Endothelial cell of umbilical vein (primary cell): ENCODE results near the gene KLHDC4. TPM values are rescaled to one million over a fixed set of nuclear protein-coding genes. Genes with fewer than 3 reads are reported as not detected.

ENCODE experiments used
- BruUV-seq: library from RNA; stranded (reverse); fragments of 400-500 nt; replicated peaks from 2 replicates; lab custom pipeline; 2021; lab: Mats Ljungman, UMichigan
- CTCF ChIA-PET: fragments of 300-600, 350-600 bp; sonication (Branson Sonifier 250); formaldehyde crosslinking; loops from one replicate; lab custom pipeline; 2021; ENCODE audit warnings: antibody characterized with exemption, inconsistent platforms; lab: Charles Lee
- POLR2A ChIA-PET: fragments of 300-600, 350-600 bp; sonication (Branson Sonifier 250); formaldehyde crosslinking; loops from one replicate; lab custom pipeline; 2021; ENCODE audit warnings: antibody characterized with exemption, inconsistent platforms; lab: Charles Lee
- DNase-seq: peaks from one replicate; pipeline ENCODE4 v3.0.0-alpha.2; 2011; ENCODE audit warnings: low read depth, low spot score
- FAIRE-seq: peaks from 2 replicates; lab custom pipeline; 2011; peaks lifted over from hg19 to GRCh38; lab: Jason Lieb, UNC
- H2AFZ ChIP-seq: 2 replicates; pipeline ENCODE4 v1.6.0; 2012; ENCODE audit warnings: low read depth, low read length, control low read depth, inconsistent platforms
- H3K27ac ChIP-seq: 2 replicates; pipeline ENCODE4 v1.5.1; 2011; ENCODE audit warnings: low read depth, mild to moderate bottlenecking, control low read depth, low read length, moderate library complexity; ENCODE audit not compliant: insufficient read depth
- H3K27me3 ChIP-seq, 2 experiments: 2 replicates each; pipeline versions ENCODE4 v1.6.0 to v1.6.1; 2011; ENCODE audit warnings: low read length in 2 of 2, mixed read lengths in 1 of 2; ENCODE audit not compliant: control insufficient read depth in 2 of 2, insufficient read depth in 2 of 2
- H3K36me3 ChIP-seq, 2 experiments: 2 replicates in 1 of 2; 3 replicates in 1 of 2; pipeline ENCODE4 v1.5.1; 2011; ENCODE audit warnings: low read length in 2 of 2, mild to moderate bottlenecking in 1 of 2, moderate library complexity in 1 of 2; ENCODE audit not compliant: control insufficient read depth in 2 of 2, insufficient read depth in 2 of 2; ENCODE audit errors: extremely low read depth in 1 of 2
- H3K4me1 ChIP-seq: 3 replicates; pipeline ENCODE4 v1.5.1; 2011; ENCODE audit warnings: mild to moderate bottlenecking, low read length; ENCODE audit not compliant: control insufficient read depth, insufficient read depth; ENCODE audit errors: extremely low read depth
- H3K4me2 ChIP-seq: 2 replicates; pipeline ENCODE4 v1.6.1; 2011; ENCODE audit warnings: low read length, control low read depth, mixed read lengths; ENCODE audit not compliant: insufficient read depth
- H3K4me3 ChIP-seq, 3 experiments: fragments of 200-600 bp in 1 of 3; sonication (generic), shearing (Covaris generic) in 1 of 3; replicated peaks in 1 of 3; 2 replicates each; pipeline ENCODE4 v1.5.1; 2011 to 2016; ENCODE audit warnings: control low read depth in 3 of 3, low read length in 3 of 3, mild to moderate bottlenecking in 2 of 3, inconsistent platforms in 1 of 3, low read depth in 1 of 3, moderate library complexity in 1 of 3; ENCODE audit not compliant: insufficient read depth in 1 of 3
- H3K79me2 ChIP-seq: 2 replicates; pipeline ENCODE4 v1.6.0; 2012; ENCODE audit warnings: low read length, inconsistent platforms; ENCODE audit not compliant: control insufficient read depth, insufficient read depth
- H3K9ac ChIP-seq: replicated peaks from 2 replicates; pipeline ENCODE3; 2011; ENCODE audit warnings: low read length, control low read depth; ENCODE audit not compliant: insufficient read depth; ENCODE audit errors: extremely low read depth
- H3K9me1 ChIP-seq: replicated peaks from 3 replicates; pipeline ENCODE4 v1.6.0; 2011; ENCODE audit warnings: mild to moderate bottlenecking, low read length; ENCODE audit not compliant: control insufficient read depth, insufficient read depth; ENCODE audit errors: extremely low read depth
- H3K9me3 ChIP-seq: replicated peaks from 2 replicates; pipeline ENCODE4 v1.5.1; 2012; ENCODE audit warnings: low read length, inconsistent platforms; ENCODE audit not compliant: control insufficient read depth, insufficient read depth
- H4K20me1 ChIP-seq: replicated peaks from 2 replicates; pipeline ENCODE3; 2011; ENCODE audit warnings: mild to moderate bottlenecking, low read length; ENCODE audit not compliant: control insufficient read depth, insufficient read depth; ENCODE audit errors: extremely low read depth
- EZH2 ChIP-seq: IDR thresholded peaks from 2 replicates; pipeline ENCODE4 v1.6.1; 2012; ENCODE audit warnings: borderline replicate concordance, low read depth, mild to moderate bottlenecking, moderate library complexity, low read length, inconsistent platforms; ENCODE audit not compliant: severe bottlenecking
- FOS ChIP-seq: IDR thresholded peaks from 2 replicates; pipeline ENCODE4 v1.6.1; 2011; ENCODE audit warnings: mild to moderate bottlenecking, low read length, moderate library complexity, borderline replicate concordance; ENCODE audit not compliant: insufficient read depth
- GATA2 ChIP-seq: IDR thresholded peaks from 2 replicates; pipeline ENCODE4 v1.7.0; 2011; ENCODE audit warnings: low read depth, mild to moderate bottlenecking, moderate library complexity, mixed read lengths, low read length; ENCODE audit not compliant: insufficient read length, insufficient read depth
- JUN ChIP-seq: IDR thresholded peaks from 2 replicates; pipeline ENCODE4 v1.6.1; 2011; ENCODE audit warnings: borderline replicate concordance, low read depth; ENCODE audit not compliant: insufficient read length, insufficient read depth
- MYC ChIP-seq: IDR thresholded peaks from one replicate; pipeline ENCODE4 v1.6.1; 2011; ENCODE audit warnings: mild to moderate bottlenecking, low read depth, low read length
- POLR2A ChIP-seq: IDR thresholded peaks from 2 replicates; pipeline ENCODE4 v1.6.1; 2012; ENCODE audit warnings: low read depth, mild to moderate bottlenecking, control low read depth, low read length
- POLR2AphosphoS5 ChIP-seq: IDR thresholded peaks from 2 replicates; pipeline ENCODE4 v1.6.1; 2012; ENCODE audit warnings: low read depth, mild to moderate bottlenecking, control low read depth, low read length, moderate library complexity; ENCODE audit not compliant: insufficient read depth
- dilution Hi-C: fragments of 300-500 bp; cut with MboI; formaldehyde crosslinking; loops from one replicate; pipeline ENCODE4 v1.15.0; 2019; ENCODE audit warnings: low sequenced_read_pairs; ENCODE audit not compliant: extremely low pct_ligation_motif_present
- intact Hi-C: fragments of 100-400 bp; cut with micrococcal nuclease; formaldehyde crosslinking; loops from one replicate; pipeline ENCODE4 v1.10.0; 2022
- polyA plus RNA-seq, 4 experiments: library from polyadenylated mRNA; depleted of rRNA in 3 of 4; stranded (reverse) in 3 of 4; unstranded in 1 of 4; fragments of >200 nt; gene quantifications; 2 replicates each; pipeline versions ENCODE4 v1.2.1 to v1.2.3, GENCODE V29; 2011 to 2012; ENCODE audit warnings: missing spikeins in 1 of 4
- total RNA-seq: library from RNA; stranded (reverse); gene quantifications from 2 replicates; pipeline ENCODE4 v1.2.3, GENCODE V29; 2021
- TF ChIP-seq, protein P1 (sequence below), 2 donors: IDR thresholded peaks; 1 replicate in 1 of 2; 2 replicates in 1 of 2; pipeline ENCODE4 v1.5.1; 2011; ENCODE audit warnings: low read length in 2 of 2, mild to moderate bottlenecking in 2 of 2, moderate library complexity in 2 of 2, control low read depth in 1 of 2, inconsistent platforms in 1 of 2, low read depth in 1 of 2; ENCODE audit not compliant: insufficient read depth in 1 of 2; ENCODE audit errors: extremely low read depth in 1 of 2
- TF ChIP-seq, protein P2 (sequence below): IDR thresholded peaks from 2 replicates; pipeline ENCODE4 v1.6.1; 2011; ENCODE audit not compliant: insufficient read depth, insufficient read length

KLHDC4 gene
- total and polyA plus RNA-seq, 2 donors (not counting 3 experiments of a cell fraction or from before 2014, with no cell fraction given) = 24.7 to 46.2 TPM

- no peak for TF ChIP-seq JUN
- no peak for TF ChIP-seq POLR2A
- TF ChIP-seq EZH2 = no peak
- TF ChIP-seq GATA2 = no peak
- TF ChIP-seq POLR2AphosphoS5 = no peak
- TF ChIP-seq, protein P1, sequence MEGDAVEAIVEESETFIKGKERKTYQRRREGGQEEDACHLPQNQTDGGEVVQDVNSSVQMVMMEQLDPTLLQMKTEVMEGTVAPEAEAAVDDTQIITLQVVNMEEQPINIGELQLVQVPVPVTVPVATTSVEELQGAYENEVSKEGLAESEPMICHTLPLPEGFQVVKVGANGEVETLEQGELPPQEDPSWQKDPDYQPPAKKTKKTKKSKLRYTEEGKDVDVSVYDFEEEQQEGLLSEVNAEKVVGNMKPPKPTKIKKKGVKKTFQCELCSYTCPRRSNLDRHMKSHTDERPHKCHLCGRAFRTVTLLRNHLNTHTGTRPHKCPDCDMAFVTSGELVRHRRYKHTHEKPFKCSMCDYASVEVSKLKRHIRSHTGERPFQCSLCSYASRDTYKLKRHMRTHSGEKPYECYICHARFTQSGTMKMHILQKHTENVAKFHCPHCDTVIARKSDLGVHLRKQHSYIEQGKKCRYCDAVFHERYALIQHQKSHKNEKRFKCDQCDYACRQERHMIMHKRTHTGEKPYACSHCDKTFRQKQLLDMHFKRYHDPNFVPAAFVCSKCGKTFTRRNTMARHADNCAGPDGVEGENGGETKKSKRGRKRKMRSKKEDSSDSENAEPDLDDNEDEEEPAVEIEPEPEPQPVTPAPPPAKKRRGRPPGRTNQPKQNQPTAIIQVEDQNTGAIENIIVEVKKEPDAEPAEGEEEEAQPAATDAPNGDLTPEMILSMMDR (IDR thresholded peaks at IDR 0.05; ENCODE audit: extremely low read depth in 1 of 2, insufficient read depth in 1 of 2, low read depth in 1 of 2, low read length in 2 of 2) = no peak
- TF ChIP-seq, protein P2, sequence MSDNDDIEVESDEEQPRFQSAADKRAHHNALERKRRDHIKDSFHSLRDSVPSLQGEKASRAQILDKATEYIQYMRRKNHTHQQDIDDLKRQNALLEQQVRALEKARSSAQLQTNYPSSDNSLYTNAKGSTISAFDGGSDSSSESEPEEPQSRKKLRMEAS = no peak
- TF ChIP-seq FOS = no peak
- no peak for TF ChIP-seq MYC
- ChIA-PET CTCF (no interaction called here), POLR2A (interaction anchor here (0.5 to 1.0 kb wide), 2 partner anchors 12 to 112 kb away, joined by 4 to 6 read pairs; no protein-coding TSS in a partner anchor)
- Histone ChIP-seq H3K36me3 (no peaks in the 10 kb centered on the region), H3K27me3 (no peaks in the 10 kb centered on the region), H3K27ac (no peak overlapping the region), H2AFZ (no peak overlapping the region), H3K4me3 (no peak overlapping the region), H3K4me2 (no peak overlapping the region), H4K20me1 (no peaks in the 10 kb centered on the region), H3K9me3 (no peaks in the 10 kb centered on the region), H3K4me1 (no peaks in the 10 kb centered on the region), H3K9ac (no peak overlapping the region), H3K9me1 (no peaks in the 10 kb centered on the region), H3K79me2 (no peaks in the 10 kb centered on the region)
- no peak for FAIRE-seq
- BruUV-seq = no TSS peak
- dilution Hi-C loops = no loop called here
- intact Hi-C loops = no loop called here
- DNase-seq = no peak
Measured at GRCh38 chr16:87687126-87687910, 78.5 kb downstream of the KLHDC4 start.
